ENCODE results near the gene COX7A2. TPM values are rescaled to one million over a fixed set of nuclear protein-coding genes. Genes with fewer than 3 reads are reported as not detected.

COX7A2 gene
- total RNA-seq, 4 donors from 2014 or later, result 166 to 413 (median 222) TPM

DNA sequence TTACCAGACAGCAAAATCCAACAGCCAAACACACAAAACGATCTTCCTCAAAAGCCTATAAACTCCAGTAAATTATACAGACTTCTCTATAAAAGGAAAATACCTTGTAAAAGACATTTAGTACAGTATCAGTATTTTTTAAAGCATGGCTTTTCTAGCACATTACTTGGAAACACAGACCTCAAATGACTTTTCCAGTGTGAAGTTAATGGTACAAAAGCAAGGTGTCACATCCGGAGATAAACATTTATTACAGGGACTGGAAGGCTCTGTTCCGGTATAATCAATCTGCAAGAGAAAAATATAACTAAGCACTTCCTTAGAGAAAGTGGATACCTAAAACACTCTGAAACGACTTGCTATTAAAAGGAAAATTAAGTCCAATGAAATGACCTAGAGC lies 23.9 kb upstream of the COX7A2 start:
- TF ChIP-seq POLR2A (IDR thresholded peaks at IDR 0.05), result no peak
- TF ChIP-seq, protein P1, sequence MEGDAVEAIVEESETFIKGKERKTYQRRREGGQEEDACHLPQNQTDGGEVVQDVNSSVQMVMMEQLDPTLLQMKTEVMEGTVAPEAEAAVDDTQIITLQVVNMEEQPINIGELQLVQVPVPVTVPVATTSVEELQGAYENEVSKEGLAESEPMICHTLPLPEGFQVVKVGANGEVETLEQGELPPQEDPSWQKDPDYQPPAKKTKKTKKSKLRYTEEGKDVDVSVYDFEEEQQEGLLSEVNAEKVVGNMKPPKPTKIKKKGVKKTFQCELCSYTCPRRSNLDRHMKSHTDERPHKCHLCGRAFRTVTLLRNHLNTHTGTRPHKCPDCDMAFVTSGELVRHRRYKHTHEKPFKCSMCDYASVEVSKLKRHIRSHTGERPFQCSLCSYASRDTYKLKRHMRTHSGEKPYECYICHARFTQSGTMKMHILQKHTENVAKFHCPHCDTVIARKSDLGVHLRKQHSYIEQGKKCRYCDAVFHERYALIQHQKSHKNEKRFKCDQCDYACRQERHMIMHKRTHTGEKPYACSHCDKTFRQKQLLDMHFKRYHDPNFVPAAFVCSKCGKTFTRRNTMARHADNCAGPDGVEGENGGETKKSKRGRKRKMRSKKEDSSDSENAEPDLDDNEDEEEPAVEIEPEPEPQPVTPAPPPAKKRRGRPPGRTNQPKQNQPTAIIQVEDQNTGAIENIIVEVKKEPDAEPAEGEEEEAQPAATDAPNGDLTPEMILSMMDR (IDR thresholded peaks at IDR 0.05 in 4 of 5, conservative IDR thresholded peaks at IDR 0.05 in 1 of 5), result no peak
- Histone ChIP-seq H3K4me1 (peaks cover 15 to 18% of the 10 kb centered on the region in 2 donors), H3K27me3 (no peaks in the 10 kb centered on the region), H3K9me3 (no peaks in the 10 kb centered on the region), H3K36me3 (peaks cover 0 to 23% of the 10 kb centered on the region in 2 donors), H3K4me3 (no peak overlapping the region), H3K27ac (peak overlapping the region in 3 of 4 donors; percentile 2 to 4 (median 4))
- DNase-seq (no peak), ATAC-seq (peak in 1 of 2 donors; percentile 25)
- in situ Hi-C loops (cut with MboI; ENCODE audit: low sequenced_read_pairs in 4 of 4), result loop anchor here (5.0 to 10.0 kb wide), 4 partner anchors 100 to 260 kb away; no protein-coding TSS in a partner anchor
- intact Hi-C loops (cut with DNase I; ENCODE audit: low total_unique reads), result no loop called here

DNA sequence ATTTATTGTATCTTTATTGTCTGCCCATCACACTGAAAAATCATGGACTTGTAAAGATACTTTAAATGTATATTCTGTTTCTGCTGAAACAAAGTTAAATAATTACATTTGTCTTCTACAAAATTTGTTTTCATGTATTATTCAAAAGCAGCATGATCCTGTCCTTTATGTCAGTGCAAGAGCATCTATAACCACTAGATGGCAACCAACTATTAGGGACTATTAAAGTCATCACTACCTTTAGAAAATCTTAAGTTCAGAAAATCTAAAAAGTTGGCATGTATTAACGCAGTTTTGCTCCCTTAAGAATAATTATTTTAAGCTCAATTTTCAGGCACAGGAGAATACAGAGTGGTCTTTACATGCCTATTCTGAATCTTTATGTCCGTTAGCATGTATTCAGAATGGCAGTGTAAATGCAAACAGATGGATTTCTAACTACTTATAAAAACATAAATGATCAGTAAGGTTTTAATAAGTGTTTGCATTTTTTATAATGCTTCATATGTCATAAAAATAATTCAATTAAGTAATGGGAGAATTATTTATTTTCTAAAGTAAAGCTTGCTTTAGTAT lies 23.2 kb upstream of the COX7A2 start:
- H3K27ac ChIP-seq, result no peak overlapping the region
- no peaks in the 10 kb centered on the region for H3K27me3 ChIP-seq
- intact Hi-C loops (cut with DNase I; ENCODE audit: low total_unique reads) (loop anchor here (1.0 kb wide), 2 partner anchors 238 to 259 kb away; no protein-coding TSS in a partner anchor), in situ Hi-C loops (cut with MboI; ENCODE audit: low sequenced_read_pairs in 4 of 4) (loop anchor here (5.0 to 10.0 kb wide), 4 partner anchors 100 to 260 kb away; no protein-coding TSS in a partner anchor)
- no peaks in the 10 kb centered on the region for H3K9me3 ChIP-seq
- H3K4me1 ChIP-seq, result peaks cover 15 to 18% of the 10 kb centered on the region in 2 donors
- H3K36me3 ChIP-seq, result peaks cover 0 to 23% of the 10 kb centered on the region in 2 donors
- TF ChIP-seq, protein P1 (IDR thresholded peaks at IDR 0.05 in 4 of 5, conservative IDR thresholded peaks at IDR 0.05 in 1 of 5), result peak; percentile 62 to 93 (median 84)
- no peak for TF ChIP-seq POLR2A (IDR thresholded peaks at IDR 0.05)
- no peak overlapping the region for H3K4me3 ChIP-seq
- no peak for DNase-seq
- ATAC-seq, result peak; percentile 67 to 75

DNA sequence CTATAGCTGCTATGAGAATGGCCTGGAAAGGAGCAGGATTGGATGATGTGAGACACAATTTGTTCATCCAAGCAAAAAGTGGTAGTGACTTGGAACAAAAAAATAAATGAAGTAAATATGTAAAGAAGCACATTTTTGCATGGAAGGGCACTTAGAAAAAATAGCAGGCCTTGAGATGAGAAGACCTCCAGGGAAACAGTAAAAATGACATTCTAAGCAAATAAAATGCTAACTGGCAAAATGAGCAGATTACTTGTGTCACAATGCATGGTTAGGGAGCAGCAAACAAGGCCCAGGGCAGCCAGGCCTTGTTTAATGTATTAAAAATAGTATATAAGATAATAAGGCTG lies 19.8 kb upstream of the COX7A2 start:
- Histone ChIP-seq H3K4me1 (peaks cover 15% of the 10 kb centered on the region in 2 donors), H3K27me3 (no peaks in the 10 kb centered on the region), H3K36me3 (peaks cover 0 to 52% of the 10 kb centered on the region in 2 donors), H3K27ac (no peak overlapping the region), H3K4me3 (no peak overlapping the region), H3K9me3 (no peaks in the 10 kb centered on the region)
- in situ Hi-C loops (cut with MboI; ENCODE audit: low sequenced_read_pairs in 4 of 4), result loop anchor here (5.0 to 10.0 kb wide), 3 partner anchors 244 to 261 kb away; no protein-coding TSS in a partner anchor
- DNase-seq (no peak), ATAC-seq (no peak)
- intact Hi-C loops (cut with DNase I; ENCODE audit: low total_unique reads), result no loop called here
- TF ChIP-seq, protein P1 (IDR thresholded peaks at IDR 0.05 in 4 of 5, conservative IDR thresholded peaks at IDR 0.05 in 1 of 5), result no peak
- TF ChIP-seq POLR2A (IDR thresholded peaks at IDR 0.05), result no peak

DNA sequence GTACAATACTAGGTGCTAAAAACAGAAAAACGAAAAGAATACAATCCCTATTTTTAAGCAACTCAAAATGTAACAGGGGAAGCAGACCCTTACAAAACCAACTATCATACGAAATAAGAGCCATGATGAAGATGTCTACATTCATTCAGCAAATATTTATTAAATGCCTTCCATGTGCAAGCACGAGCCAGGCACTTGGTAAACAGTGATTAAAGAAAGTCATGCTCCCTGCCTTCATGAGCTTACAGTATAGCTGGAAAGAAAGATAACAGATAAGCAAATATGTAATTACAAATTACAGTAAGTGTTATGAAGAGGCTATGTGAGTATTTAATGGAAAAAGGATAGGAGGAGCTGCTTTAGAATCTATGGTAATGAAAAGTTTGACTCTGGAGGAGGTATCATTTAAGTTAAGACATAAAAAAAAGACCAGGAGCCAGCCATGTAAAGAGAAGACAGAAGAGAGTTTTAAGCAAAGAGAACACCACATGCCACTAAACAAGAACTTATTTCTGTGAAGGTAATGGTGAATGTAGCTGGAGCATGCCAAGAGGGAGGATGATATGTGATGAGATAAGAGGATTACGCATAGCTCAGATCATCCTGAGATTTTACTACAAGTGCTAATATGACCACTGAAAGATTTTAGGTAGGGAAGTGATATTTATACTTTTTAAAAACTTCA lies 19.3 kb upstream of the COX7A2 start:
- Histone ChIP-seq H3K27me3 (no peaks in the 10 kb centered on the region), H3K36me3 (peaks cover 0 to 57% of the 10 kb centered on the region in 2 donors), H3K9me3 (no peaks in the 10 kb centered on the region), H3K4me3 (no peak overlapping the region), H3K4me1 (peaks cover 11 to 14% of the 10 kb centered on the region in 2 donors), H3K27ac (no peak overlapping the region)
- no peak for DNase-seq
- in situ Hi-C loops (cut with MboI; ENCODE audit: low sequenced_read_pairs in 4 of 4), result loop anchor here (5.0 to 10.0 kb wide), 3 partner anchors 244 to 262 kb away; no protein-coding TSS in a partner anchor
- no peak for TF ChIP-seq POLR2A (IDR thresholded peaks at IDR 0.05)
- TF ChIP-seq, protein P1 (IDR thresholded peaks at IDR 0.05 in 4 of 5, conservative IDR thresholded peaks at IDR 0.05 in 1 of 5), result no peak
- ATAC-seq, result no peak
- intact Hi-C loops (cut with DNase I; ENCODE audit: low total_unique reads), result no loop called here

All from gastrocnemius medialis (tissue), 4 donors.